NOMO-1 treated with DMSO at 0.1 percent for 48 hours (cell line): ENCODE data around the gene THSD1.
"Not testable (repeated sequence)": the region's sequence is repeated elsewhere in the genome, so short reads cannot be mapped to it uniquely, and the experiment has no call there.

ENCODE experiments used
- DNase-seq: peaks from one replicate; lab custom pipeline; 2025; ENCODE audit not compliant: unreplicated experiment; lab: John Stamatoyannopoulos, UW

The THSD1 gene

DNA sequence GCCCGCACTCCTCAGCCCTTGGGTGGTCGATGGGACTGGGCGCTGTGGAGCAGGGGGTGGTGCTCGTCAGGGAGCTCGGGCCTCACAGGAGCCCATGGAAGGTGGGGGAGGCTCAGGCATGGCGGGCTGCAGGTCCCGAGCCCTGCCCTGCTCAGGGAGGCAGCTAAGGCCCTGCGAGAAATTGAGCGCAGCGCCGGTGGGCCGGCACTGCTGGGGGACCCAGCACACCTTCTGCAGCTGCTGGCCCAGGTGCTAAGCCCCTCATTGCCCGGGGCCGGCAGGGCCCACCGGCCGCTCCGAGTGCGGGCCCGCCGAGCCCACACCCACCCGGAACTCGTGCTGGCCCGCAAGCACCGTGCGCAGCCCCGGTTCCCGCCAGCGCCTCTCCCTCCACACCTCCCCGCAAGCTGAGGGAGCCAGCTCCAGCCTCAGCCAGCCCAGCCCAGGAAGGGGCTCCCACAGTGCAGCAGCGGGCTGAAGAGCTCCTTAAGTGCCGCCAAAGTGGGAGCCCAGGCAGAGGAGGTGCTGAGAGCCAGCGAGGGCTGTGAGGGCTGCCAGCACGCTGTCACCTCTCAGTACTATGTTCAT, 2.2 kb upstream of the THSD1 start:
- DNase-seq = not testable (repeated sequence)

- DNase-seq = not testable (repeated sequence)
Measured at GRCh38 chr13:52407436-52407835, 1.5 kb upstream of the THSD1 start.

GRCh38 chr13:52406629-52407028, 657 bp upstream of the THSD1 start:
- no peak for DNase-seq

DNA sequence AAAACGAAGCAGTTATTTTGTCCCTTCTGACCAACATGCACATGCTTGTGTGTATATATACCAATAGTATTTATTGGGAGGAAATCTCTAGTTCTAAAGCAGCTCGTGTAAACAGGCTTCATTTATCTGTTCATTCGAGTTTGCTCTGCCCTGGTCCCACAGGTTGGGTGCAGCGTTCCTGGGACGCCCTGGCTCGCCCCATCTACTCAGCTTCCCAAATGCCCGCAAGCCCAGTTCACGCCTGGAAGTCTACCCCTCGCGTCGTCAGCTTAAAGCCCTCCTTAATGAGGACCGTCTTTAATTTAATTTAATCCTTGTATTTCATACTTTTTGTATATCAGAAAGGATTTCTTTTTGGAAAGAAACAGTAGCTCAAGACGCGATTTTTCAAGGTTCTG, 604 bp downstream of the THSD1 start:
- no peak for DNase-seq

GRCh38 chr13:52399708-52400107, 6.3 kb downstream of the THSD1 start:
- no peak for DNase-seq

- DNase-seq = no peak
Measured at GRCh38 chr13:52399046-52399445, 6.9 kb downstream of the THSD1 start.

DNA sequence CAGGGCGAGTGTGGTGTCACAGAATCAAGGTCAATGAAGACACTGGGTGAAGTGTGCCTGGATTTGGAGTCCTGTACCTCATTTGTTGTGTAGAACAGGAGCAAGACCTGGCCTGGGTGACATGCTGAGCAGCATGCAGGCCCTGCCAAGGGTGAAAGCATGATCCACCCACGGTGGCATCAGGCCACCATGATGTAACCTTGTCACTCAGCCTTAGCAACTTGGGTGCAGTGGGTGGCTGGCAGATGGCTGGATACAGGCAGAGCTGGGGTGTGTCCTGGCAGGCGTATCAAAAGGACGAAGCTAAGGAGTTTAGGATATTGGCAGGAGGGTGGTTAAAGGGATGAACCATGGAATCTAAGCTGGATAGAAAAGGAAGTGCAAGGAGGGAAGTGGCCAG, 10.3 kb downstream of the THSD1 start:
- DNase-seq = no peak

GRCh38 chr13:52394586-52394985, 11.4 kb downstream of the THSD1 start:
- no peak for DNase-seq

DNA sequence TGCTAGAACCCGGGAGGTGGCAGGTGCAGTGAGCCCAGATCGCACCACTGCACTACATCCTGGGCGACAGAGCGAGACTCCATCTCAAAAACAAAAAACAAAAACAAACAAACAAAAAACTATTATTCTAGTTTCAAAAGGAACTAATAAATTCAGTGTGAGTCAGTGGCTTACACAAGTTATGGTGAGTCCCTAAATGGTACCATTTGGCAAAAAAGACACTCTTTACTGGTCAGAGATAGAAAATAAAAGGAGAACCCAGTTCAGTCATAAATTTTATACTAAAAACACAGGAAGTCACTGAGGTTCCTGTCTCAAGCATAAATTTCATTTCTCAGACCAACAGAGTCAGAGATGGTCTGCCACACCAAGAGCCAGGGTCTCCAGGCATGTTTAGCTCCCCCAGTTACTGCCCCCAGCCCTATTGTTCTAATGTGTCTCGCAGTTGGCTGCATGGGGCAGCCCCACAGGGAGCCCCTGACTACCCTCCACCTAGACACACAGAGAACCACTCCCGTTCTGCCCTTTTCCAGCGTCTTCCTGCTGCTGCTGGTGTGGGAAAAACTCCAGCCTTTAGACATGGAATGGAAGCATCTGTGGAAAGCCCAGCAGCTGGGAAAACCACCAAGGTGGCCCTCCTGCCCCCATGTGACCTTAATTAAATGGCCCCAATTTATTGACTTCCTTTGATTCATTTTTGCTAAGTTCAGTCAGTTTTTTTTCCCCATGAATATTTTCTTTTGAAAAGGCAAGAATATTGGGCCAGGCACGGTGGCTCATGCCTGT, 12.2 kb downstream of the THSD1 start:
- DNase-seq = no peak

DNA sequence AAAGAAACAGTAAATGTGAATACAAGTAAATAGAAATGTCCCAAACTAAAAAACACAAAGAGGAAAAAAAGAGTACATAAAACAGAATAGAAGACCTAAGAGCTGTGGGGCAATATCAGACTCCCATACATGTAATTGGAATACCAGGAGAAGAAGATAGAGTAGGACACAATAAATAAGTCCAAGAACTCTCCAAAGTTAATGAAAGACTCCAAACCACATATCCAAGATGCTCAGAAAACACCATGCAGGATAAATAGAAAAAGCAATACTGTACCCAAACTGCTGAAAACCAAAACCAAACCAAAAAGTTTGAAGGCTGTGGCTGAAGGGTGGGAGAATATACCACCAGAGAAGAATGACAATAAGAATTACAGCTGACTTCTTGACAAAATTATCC, 18.3 kb downstream of the THSD1 start:
- no peak for DNase-seq

DNA sequence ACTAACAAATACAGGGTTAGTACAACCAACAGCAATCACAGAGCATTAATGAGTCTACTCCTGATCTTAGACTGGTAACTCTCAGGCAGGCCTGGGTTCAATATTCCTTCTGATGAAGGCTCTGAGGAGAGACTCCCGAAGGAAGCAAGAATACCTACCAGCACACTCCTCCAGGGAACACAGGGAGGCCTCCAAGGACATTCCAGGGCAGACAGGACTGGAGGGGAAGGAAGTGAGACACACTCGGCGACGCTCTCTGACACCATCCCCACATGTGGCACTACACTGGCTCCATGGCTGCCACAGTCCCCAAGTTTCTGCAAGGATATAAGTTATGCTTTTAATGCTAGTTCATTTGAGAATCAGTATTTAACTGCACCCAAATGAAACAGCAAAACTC, 20.1 kb downstream of the THSD1 start:
- DNase-seq = no peak

GRCh38 chr13:52383366-52383765, 22.6 kb downstream of the THSD1 start:
- no peak for DNase-seq

- DNase-seq = no peak
Measured at GRCh38 chr13:52378312-52378711, 27.7 kb downstream of the THSD1 start.

GRCh38 chr13:52377898-52378297, 28.1 kb downstream of the THSD1 start:
- no peak for DNase-seq

DNA sequence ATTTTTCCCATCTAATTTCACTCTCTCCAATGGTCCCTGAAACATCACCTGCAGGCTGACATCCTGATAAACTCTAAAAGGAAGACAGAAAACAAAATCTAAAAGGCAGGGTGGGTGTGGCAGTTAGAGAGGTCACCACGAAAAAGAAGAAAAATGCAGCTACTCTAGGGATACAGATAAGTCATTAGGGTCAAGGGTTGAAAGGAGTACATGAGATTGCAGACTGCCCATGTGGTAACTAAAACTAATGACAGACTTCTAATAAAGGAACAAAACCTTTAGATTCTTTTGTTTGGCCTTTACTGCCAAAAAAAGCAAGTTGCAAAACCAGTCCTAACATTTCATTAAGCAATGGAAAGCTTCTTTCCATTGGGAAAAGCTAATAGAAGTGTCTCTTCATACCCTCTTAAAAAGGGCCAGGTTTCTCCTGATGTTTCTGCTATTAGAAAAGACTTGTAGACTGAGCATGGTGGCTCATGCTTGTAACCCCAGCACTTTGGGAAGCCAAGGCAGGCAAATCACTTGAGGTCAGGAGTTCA, 31.0 kb downstream of the THSD1 start:
- DNase-seq = no peak

DNA sequence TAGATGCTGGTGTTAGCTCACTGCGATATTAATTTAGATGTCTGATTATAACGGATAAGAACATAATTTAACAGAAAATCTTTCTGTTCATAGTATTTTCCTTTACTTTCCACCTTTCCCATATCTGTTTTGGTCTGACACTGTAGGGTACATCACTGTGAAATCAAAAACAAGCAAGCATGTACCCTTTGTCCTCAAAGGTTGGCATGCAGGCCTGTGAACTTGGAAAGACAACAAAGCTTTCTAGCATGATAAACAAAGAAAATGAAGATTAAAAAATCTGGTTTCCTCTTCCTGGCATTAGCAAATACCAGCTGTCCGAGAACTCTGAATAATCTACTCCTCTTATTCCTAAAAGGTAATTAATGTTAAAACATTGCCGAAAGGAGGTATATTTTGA, 31.6 kb downstream of the THSD1 start:
- no peak for DNase-seq

GRCh38 chr13:52373277-52373676, 32.7 kb downstream of the THSD1 start:
- DNase-seq = not testable (repeated sequence)

- DNase-seq = no peak
Measured at GRCh38 chr13:52371736-52372247, 34.2 kb downstream of the THSD1 start.

- DNase-seq = no peak
Measured at GRCh38 chr13:52366291-52366690, 39.7 kb downstream of the THSD1 start.

DNA sequence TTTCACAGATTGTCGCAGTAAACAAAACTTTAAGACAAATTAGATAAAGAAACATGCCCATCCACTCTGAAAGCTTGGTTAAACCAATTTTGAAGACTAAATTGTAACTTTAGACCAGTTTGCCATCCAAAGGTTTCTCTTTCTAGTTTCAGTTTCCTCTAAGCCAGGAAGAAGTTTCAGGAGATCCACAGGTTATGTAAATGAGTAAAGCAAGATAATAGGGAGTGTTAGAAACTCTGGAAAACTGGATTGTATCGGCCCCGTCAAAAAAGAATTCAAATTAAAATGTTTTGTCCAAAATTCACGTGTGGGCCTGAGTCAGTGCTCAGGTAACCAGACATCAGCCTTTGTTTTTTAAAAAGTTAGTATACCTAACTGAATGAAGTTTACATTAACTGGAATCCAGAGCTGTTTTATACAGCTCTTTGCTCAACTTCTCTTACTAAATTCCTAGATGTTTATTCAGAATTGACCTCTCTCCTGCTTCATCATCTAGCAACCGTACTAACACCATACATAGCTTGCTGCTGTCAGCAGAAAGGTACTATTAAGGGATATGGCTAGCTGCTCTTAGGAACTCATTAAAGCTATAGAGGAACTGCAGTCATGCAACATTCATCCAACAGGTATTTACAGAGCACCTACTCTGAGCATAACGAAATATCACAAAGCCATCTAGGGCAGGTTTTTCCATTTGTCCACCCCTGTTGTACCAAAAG, 43.6 kb downstream of the THSD1 start:
- DNase-seq = not testable (repeated sequence)

DNA sequence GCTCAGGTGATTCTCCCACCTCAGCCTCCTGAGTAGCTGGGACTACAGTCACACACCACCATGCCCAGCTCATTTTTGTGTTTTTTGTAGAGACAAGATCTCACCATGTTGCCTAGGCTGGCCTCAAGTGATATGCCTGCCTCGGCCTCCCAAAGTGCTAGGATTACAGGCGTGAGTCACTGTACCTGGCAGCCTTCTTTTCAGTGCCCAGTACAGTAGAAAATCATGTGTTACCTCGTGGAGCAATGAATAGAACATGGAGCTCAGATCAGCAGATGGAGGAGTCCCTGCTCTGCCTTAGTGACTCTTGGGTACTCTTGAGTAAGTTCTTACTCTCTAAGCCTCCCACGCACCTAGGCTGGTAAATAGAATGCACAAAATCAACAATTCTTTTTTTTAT, 44.7 kb downstream of the THSD1 start:
- no peak for DNase-seq

- DNase-seq = no peak
Measured at GRCh38 chr13:52359534-52359933, 46.4 kb downstream of the THSD1 start.
